Stimulated activated naive CD8-positive, alpha-beta T cell treated with anti-CD3 and anti-CD28 coated beads, Interleukin-15, amount 100 ng/mL, for 72 hours (primary cell): ENCODE measurements around the gene CIITA.
A peak's percentile ranks its signal among the peaks of the same experiment; 100 is the strongest.

Experiments
- ATAC-seq: fragments of 150-1000 bp; cut with Tn5 transposase; 2 replicates; pipeline ENCODE4 v1.10.0; 2021; ENCODE audit warnings: mild to moderate bottlenecking, moderate library complexity
- DNase-seq, 2 donors: peaks; one replicate each; pipeline ENCODE4 v3.0.0; 2021 to 2022
- H3K27ac Mint-ChIP-seq, 2 donors: one replicate each; pipeline ENCODE4 v1.8.0; 2022; ENCODE audit warnings: mild to moderate bottlenecking in 2 of 2, mixed read lengths in 2 of 2, moderate library complexity in 2 of 2
- H3K27me3 Mint-ChIP-seq: one replicate; pipeline ENCODE4 v1.8.0; 2022; ENCODE audit warnings: mixed read lengths
- H3K4me1 Mint-ChIP-seq: one replicate; pipeline ENCODE4 v1.8.0; 2022; ENCODE audit warnings: mild to moderate bottlenecking, mixed read lengths
- H3K4me3 Mint-ChIP-seq, 2 donors: one replicate each; pipeline ENCODE4 v1.8.0; 2022; ENCODE audit warnings: mild to moderate bottlenecking in 2 of 2, mixed read lengths in 2 of 2, moderate library complexity in 1 of 2
- H3K9me3 Mint-ChIP-seq, 2 donors: one replicate each; pipeline ENCODE4 v1.8.0; 2022; ENCODE audit warnings: mixed read lengths in 2 of 2

CIITA gene

GRCh38 chr16:10888320-10888937 is 11.4 kb downstream of the CIITA start:
- no peak overlapping the region for H3K27ac Mint-ChIP-seq
- ATAC-seq = no peak
- H3K9me3 Mint-ChIP-seq = no peaks in the 10 kb centered on the region
- peaks cover 13% of the 10 kb centered on the region for H3K4me1 Mint-ChIP-seq
- H3K27me3 Mint-ChIP-seq = peaks cover 79% of the 10 kb centered on the region
- H3K4me3 Mint-ChIP-seq = no peak overlapping the region
- no peak for DNase-seq

GRCh38 chr16:10889855-10890254 is 12.9 kb downstream of the CIITA start:
- Mint-ChIP-seq H3K9me3 (no peaks in the 10 kb centered on the region), H3K4me1 (peaks cover 13% of the 10 kb centered on the region), H3K4me3 (no peak overlapping the region), H3K27me3 (peaks cover 65% of the 10 kb centered on the region), H3K27ac (no peak overlapping the region)
- no peak for DNase-seq
- ATAC-seq = no peak

GRCh38 chr16:10892782-10893318 is 15.8 kb downstream of the CIITA start:
- ATAC-seq (no peak), DNase-seq (no peak)
- H3K9me3 Mint-ChIP-seq = no peaks in the 10 kb centered on the region
- peaks cover 7% of the 10 kb centered on the region for H3K4me1 Mint-ChIP-seq
- H3K27me3 Mint-ChIP-seq = peaks cover 47% of the 10 kb centered on the region
- H3K27ac Mint-ChIP-seq = no peak overlapping the region
- no peak overlapping the region for H3K4me3 Mint-ChIP-seq

- Mint-ChIP-seq H3K4me1 (no peaks in the 10 kb centered on the region), H3K9me3 (no peaks in the 10 kb centered on the region), H3K27ac (no peak overlapping the region), H3K27me3 (peaks cover 28% of the 10 kb centered on the region), H3K4me3 (no peak overlapping the region)
- ATAC-seq (no peak), DNase-seq (peak in 1 of 2 donors; percentile 24)
Observed at GRCh38 chr16:10895053-10895946, 18.3 kb downstream of the CIITA start.

- H3K4me3 Mint-ChIP-seq = no peak overlapping the region
- DNase-seq = no peak
- no peak overlapping the region for H3K27ac Mint-ChIP-seq
- peaks cover 28% of the 10 kb centered on the region for H3K27me3 Mint-ChIP-seq
- no peak for ATAC-seq
- H3K9me3 Mint-ChIP-seq = no peaks in the 10 kb centered on the region
- no peaks in the 10 kb centered on the region for H3K4me1 Mint-ChIP-seq
Observed at GRCh38 chr16:10896165-10896564, 19.2 kb downstream of the CIITA start.

- no peak overlapping the region for H3K27ac Mint-ChIP-seq
Observed at GRCh38 chr16:10896723-10897122, 19.7 kb downstream of the CIITA start.

GRCh38 chr16:10897134-10897533 is 20.1 kb downstream of the CIITA start:
- no peaks in the 10 kb centered on the region for H3K4me1 Mint-ChIP-seq
- no peak overlapping the region for H3K4me3 Mint-ChIP-seq
- ATAC-seq (no peak), DNase-seq (no peak)
- no peaks in the 10 kb centered on the region for H3K9me3 Mint-ChIP-seq
- H3K27me3 Mint-ChIP-seq = peaks cover 20% of the 10 kb centered on the region
- H3K27ac Mint-ChIP-seq = no peak overlapping the region

More at GRCh38 chr16:10896723-10897122, 19.7 kb downstream of the CIITA start:
- peaks cover 24% of the 10 kb centered on the region for H3K27me3 Mint-ChIP-seq
- no peak for DNase-seq
- no peak overlapping the region for H3K4me3 Mint-ChIP-seq
- no peaks in the 10 kb centered on the region for H3K4me1 Mint-ChIP-seq
- no peaks in the 10 kb centered on the region for H3K9me3 Mint-ChIP-seq
- no peak for ATAC-seq

GRCh38 chr16:10902999-10903398 is 26.0 kb downstream of the CIITA start:
- Mint-ChIP-seq H3K27ac (peak overlapping the region in 1 of 2 donors; percentile 12), H3K27me3 (no peaks in the 10 kb centered on the region), H3K9me3 (peaks cover 10 to 18% of the 10 kb centered on the region in 2 donors), H3K4me1 (no peaks in the 10 kb centered on the region), H3K4me3 (no peak overlapping the region)
- no peak for DNase-seq
- no peak for ATAC-seq

GRCh38 chr16:10906482-10906881 is 29.5 kb downstream of the CIITA start:
- H3K9me3 Mint-ChIP-seq = peaks cover 10 to 18% of the 10 kb centered on the region in 2 donors
- H3K4me1 Mint-ChIP-seq = no peaks in the 10 kb centered on the region
- DNase-seq = no peak
- peaks cover 1% of the 10 kb centered on the region for H3K27me3 Mint-ChIP-seq
- no peak overlapping the region for H3K27ac Mint-ChIP-seq
- ATAC-seq = no peak
- no peak overlapping the region for H3K4me3 Mint-ChIP-seq

GRCh38 chr16:10906914-10907756 is 30.1 kb downstream of the CIITA start:
- Mint-ChIP-seq H3K4me3 (no peak overlapping the region), H3K27me3 (peaks cover 5% of the 10 kb centered on the region), H3K4me1 (no peaks in the 10 kb centered on the region), H3K27ac (no peak overlapping the region), H3K9me3 (peaks cover 10 to 18% of the 10 kb centered on the region in 2 donors)
- no peak for DNase-seq
- no peak for ATAC-seq

- H3K9me3 Mint-ChIP-seq = peaks cover 8 to 12% of the 10 kb centered on the region in 2 donors
- H3K4me1 Mint-ChIP-seq = no peaks in the 10 kb centered on the region
- H3K4me3 Mint-ChIP-seq = no peak overlapping the region
- DNase-seq (no peak), ATAC-seq (no peak)
- no peak overlapping the region for H3K27ac Mint-ChIP-seq
- peaks cover 5% of the 10 kb centered on the region for H3K27me3 Mint-ChIP-seq
Observed at GRCh38 chr16:10907757-10908045, 30.7 kb downstream of the CIITA start.

GRCh38 chr16:10911267-10911666 is 34.3 kb downstream of the CIITA start:
- no peak overlapping the region for H3K4me3 Mint-ChIP-seq
- ATAC-seq (no peak), DNase-seq (no peak)
- H3K9me3 Mint-ChIP-seq = no peaks in the 10 kb centered on the region
- peaks cover 9% of the 10 kb centered on the region for H3K4me1 Mint-ChIP-seq
- H3K27ac Mint-ChIP-seq = no peak overlapping the region
- peaks cover 5% of the 10 kb centered on the region for H3K27me3 Mint-ChIP-seq

GRCh38 chr16:10916534-10916933 is 39.5 kb downstream of the CIITA start:
- DNase-seq = no peak
- Mint-ChIP-seq H3K9me3 (no peaks in the 10 kb centered on the region), H3K4me3 (no peak overlapping the region), H3K27me3 (peaks cover 3% of the 10 kb centered on the region), H3K27ac (peak overlapping the region in 1 of 2 donors; percentile 75), H3K4me1 (peaks cover 17% of the 10 kb centered on the region)
- no peak for ATAC-seq

- no peaks in the 10 kb centered on the region for H3K9me3 Mint-ChIP-seq
- peaks cover 17% of the 10 kb centered on the region for H3K4me1 Mint-ChIP-seq
- DNase-seq (peak; percentile 80 to 81), ATAC-seq (peak; percentile 76)
- H3K27me3 Mint-ChIP-seq = no peaks in the 10 kb centered on the region
- no peak overlapping the region for H3K4me3 Mint-ChIP-seq
- no peak overlapping the region for H3K27ac Mint-ChIP-seq
Observed at GRCh38 chr16:10918294-10919002, 41.4 kb downstream of the CIITA start.

- H3K27ac Mint-ChIP-seq = no peak overlapping the region
- H3K4me1 Mint-ChIP-seq = peaks cover 17% of the 10 kb centered on the region
- H3K27me3 Mint-ChIP-seq = no peaks in the 10 kb centered on the region
- DNase-seq (no peak), ATAC-seq (no peak)
- H3K9me3 Mint-ChIP-seq = no peaks in the 10 kb centered on the region
- no peak overlapping the region for H3K4me3 Mint-ChIP-seq
Observed at GRCh38 chr16:10919003-10919351, 42.0 kb downstream of the CIITA start.
